ENCODE measurements around the gene GTF2IRD1.
"Not testable (repeated sequence)": the region's sequence is repeated elsewhere in the genome, so short reads cannot be mapped to it uniquely, and the experiment has no call there.

DNA sequence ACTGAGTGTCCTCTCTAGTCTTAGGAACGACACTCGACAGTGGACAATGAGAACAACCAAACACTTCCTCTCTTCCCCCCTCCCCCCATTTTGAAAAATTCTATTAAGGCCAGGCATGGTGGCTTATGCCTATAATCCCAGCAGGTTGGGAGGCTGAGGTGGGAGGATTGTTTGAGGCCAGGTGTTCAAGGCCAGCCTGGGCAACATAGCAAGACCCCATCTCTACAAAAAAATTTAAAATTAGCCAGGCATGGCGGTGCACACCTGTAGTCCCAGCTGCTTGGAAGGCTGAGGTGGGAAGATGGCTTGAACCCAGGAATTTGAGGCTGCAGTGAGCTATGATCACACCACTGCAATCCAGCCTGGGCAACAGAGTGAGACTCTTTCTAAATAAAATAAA lies 43.1 kb downstream of the GTF2IRD1 start:
- not testable (repeated sequence) for TF ChIP-seq EP300 (IDR thresholded peaks at IDR 0.05)
- TF ChIP-seq, protein P1, sequence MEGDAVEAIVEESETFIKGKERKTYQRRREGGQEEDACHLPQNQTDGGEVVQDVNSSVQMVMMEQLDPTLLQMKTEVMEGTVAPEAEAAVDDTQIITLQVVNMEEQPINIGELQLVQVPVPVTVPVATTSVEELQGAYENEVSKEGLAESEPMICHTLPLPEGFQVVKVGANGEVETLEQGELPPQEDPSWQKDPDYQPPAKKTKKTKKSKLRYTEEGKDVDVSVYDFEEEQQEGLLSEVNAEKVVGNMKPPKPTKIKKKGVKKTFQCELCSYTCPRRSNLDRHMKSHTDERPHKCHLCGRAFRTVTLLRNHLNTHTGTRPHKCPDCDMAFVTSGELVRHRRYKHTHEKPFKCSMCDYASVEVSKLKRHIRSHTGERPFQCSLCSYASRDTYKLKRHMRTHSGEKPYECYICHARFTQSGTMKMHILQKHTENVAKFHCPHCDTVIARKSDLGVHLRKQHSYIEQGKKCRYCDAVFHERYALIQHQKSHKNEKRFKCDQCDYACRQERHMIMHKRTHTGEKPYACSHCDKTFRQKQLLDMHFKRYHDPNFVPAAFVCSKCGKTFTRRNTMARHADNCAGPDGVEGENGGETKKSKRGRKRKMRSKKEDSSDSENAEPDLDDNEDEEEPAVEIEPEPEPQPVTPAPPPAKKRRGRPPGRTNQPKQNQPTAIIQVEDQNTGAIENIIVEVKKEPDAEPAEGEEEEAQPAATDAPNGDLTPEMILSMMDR (IDR thresholded peaks at IDR 0.05) = not testable (repeated sequence)
